Naive thymus-derived CD4-positive, alpha-beta T cell (primary cell): Measurements from ENCODE around the gene SERPINA6. TPM values are rescaled to one million over a fixed set of nuclear protein-coding genes. Genes with fewer than 3 reads are reported as not detected.

ENCODE experiments used
- ATAC-seq: fragments of 150-1000 bp; cut with Tn5 transposase; 2 replicates; pipeline ENCODE4 v1.10.0; 2021; ENCODE audit warnings: mild to moderate bottlenecking, moderate library complexity
- CTCF ChIA-PET: fragments of 350-600 bp; sonication (Branson Sonifier 250); formaldehyde crosslinking; loops from one replicate; lab custom pipeline; 2021; ENCODE audit warnings: antibody characterized with exemption; lab: Charles Lee
- POLR2A ChIA-PET: fragments of 350-600 bp; sonication (Branson Sonifier 250); formaldehyde crosslinking; loops from one replicate; lab custom pipeline; 2021; ENCODE audit warnings: antibody characterized with exemption, inconsistent platforms; lab: Charles Lee
- DNase-seq, 9 donors: peaks; one replicate each; pipeline versions ENCODE4 v3.0.0 to v3.0.0-alpha.2; 2020 to 2022; ENCODE audit warnings: mixed read lengths in 1 of 9
- H3K27ac ChIP-seq: one replicate; pipeline ENCODE4 v1.7.0; 2013; ENCODE audit warnings: mild to moderate bottlenecking, low read depth, low read length, moderate library complexity
- H3K27me3 ChIP-seq, 2 donors: one replicate each; pipeline ENCODE4 v1.7.0; 2013; ENCODE audit warnings: low read length in 2 of 2, mild to moderate bottlenecking in 2 of 2, moderate library complexity in 2 of 2; ENCODE audit not compliant: control insufficient read depth in 2 of 2, insufficient read depth in 2 of 2
- H3K36me3 ChIP-seq, 3 experiments: 1 replicate in 2 of 3; 2 replicates in 1 of 3; pipeline ENCODE4 v1.7.0; 2013; ENCODE audit warnings: low read length in 3 of 3, mild to moderate bottlenecking in 3 of 3, moderate library complexity in 1 of 3; ENCODE audit not compliant: insufficient read depth in 3 of 3, control insufficient read depth in 2 of 3
- H3K4me1 ChIP-seq, 2 donors: one replicate each; pipeline ENCODE4 v1.7.0; 2013; ENCODE audit warnings: low read length in 2 of 2, mild to moderate bottlenecking in 2 of 2, moderate library complexity in 1 of 2; ENCODE audit not compliant: control insufficient read depth in 2 of 2, insufficient read depth in 2 of 2
- H3K4me3 ChIP-seq: 2 replicates; pipeline ENCODE4 v1.7.0; 2013; ENCODE audit warnings: mild to moderate bottlenecking, low read length
- H3K9me3 ChIP-seq, 3 experiments: 1 replicate in 2 of 3; 2 replicates in 1 of 3; pipeline ENCODE4 v1.7.0; 2013; ENCODE audit warnings: low read length in 3 of 3; ENCODE audit not compliant: control insufficient read depth in 2 of 3
- H3K27ac Mint-ChIP-seq, 9 donors: one replicate each; pipeline ENCODE4 v1.8.0; 2020 to 2022; ENCODE audit warnings: mixed read lengths in 9 of 9, mild to moderate bottlenecking in 8 of 9, moderate library complexity in 5 of 9, inconsistent platforms in 2 of 9
- H3K27me3 Mint-ChIP-seq, 5 donors: one replicate each; pipeline ENCODE4 v1.8.0; 2021 to 2022; ENCODE audit warnings: mixed read lengths in 5 of 5, mild to moderate bottlenecking in 1 of 5
- H3K36me3 Mint-ChIP-seq, 5 donors: one replicate each; pipeline ENCODE4 v1.8.0; 2020 to 2022; ENCODE audit warnings: mixed read lengths in 5 of 5, mild to moderate bottlenecking in 3 of 5, inconsistent platforms in 1 of 5
- H3K4me1 Mint-ChIP-seq, 7 donors: one replicate each; pipeline ENCODE4 v1.8.0; 2020 to 2022; ENCODE audit warnings: mixed read lengths in 7 of 7, mild to moderate bottlenecking in 3 of 7, inconsistent platforms in 1 of 7
- H3K4me3 Mint-ChIP-seq, 10 donors: one replicate each; pipeline ENCODE4 v1.8.0; 2020 to 2022; ENCODE audit warnings: mild to moderate bottlenecking in 10 of 10, mixed read lengths in 10 of 10, moderate library complexity in 6 of 10, inconsistent platforms in 2 of 10
- H3K9me3 Mint-ChIP-seq, 11 donors: one replicate each; pipeline ENCODE4 v1.8.0; 2020 to 2022; ENCODE audit warnings: mixed read lengths in 11 of 11, mild to moderate bottlenecking in 4 of 11, inconsistent platforms in 1 of 11, moderate library complexity in 1 of 11
- intact Hi-C, 2 donors: fragments of 100-400 bp; cut with micrococcal nuclease; formaldehyde crosslinking; loops; one replicate each; pipeline ENCODE4 v1.15.1; 2023
- polyA plus RNA-seq, 2 donors: library from polyadenylated mRNA; unstranded; fragments of 300-500 nt; fragmentation: Illumina TruSeq; gene quantifications; one replicate each; pipeline ENCODE4 v1.2.3, GENCODE V29; 2021
- total RNA-seq, 6 experiments: library from RNA in 5 of 6; stranded (reverse) in 5 of 6; gene quantifications; 1 replicate in 5 of 6; 2 replicates in 1 of 6; pipeline ENCODE4 v1.2.3 and lab custom pipeline; 2021 to 2026

The SERPINA6 gene
- total and polyA plus RNA-seq, 7 experiments from 2014 or later: not detected

- H3K4me3 ChIP-seq: no peak overlapping the region
- H3K4me1 ChIP-seq: no peaks in the 10 kb centered on the region
- DNase-seq: no peak
- H3K4me3 Mint-ChIP-seq: no peak overlapping the region
- ChIA-PET CTCF (no interaction called here), POLR2A (no interaction called here)
- H3K27me3 Mint-ChIP-seq: peaks cover 18 to 53% (median 44%) of the 10 kb centered on the region in 5 donors
- H3K36me3 ChIP-seq: no peaks in the 10 kb centered on the region
- no peak overlapping the region for H3K27ac Mint-ChIP-seq
- intact Hi-C loops: no loop called here
- ATAC-seq: no peak
- no peak overlapping the region for H3K27ac ChIP-seq
- peaks cover 0 to 11% (median 0%) of the 10 kb centered on the region in 11 donors for H3K9me3 Mint-ChIP-seq
- no peaks in the 10 kb centered on the region for H3K9me3 ChIP-seq
- H3K4me1 Mint-ChIP-seq: peaks cover 0 to 7% (median 0%) of the 10 kb centered on the region in 7 donors
- no peaks in the 10 kb centered on the region for H3K36me3 Mint-ChIP-seq
- no peaks in the 10 kb centered on the region for H3K27me3 ChIP-seq
Measured at GRCh38 chr14:94338023-94338422, 14.9 kb upstream of the SERPINA6 start.

DNA sequence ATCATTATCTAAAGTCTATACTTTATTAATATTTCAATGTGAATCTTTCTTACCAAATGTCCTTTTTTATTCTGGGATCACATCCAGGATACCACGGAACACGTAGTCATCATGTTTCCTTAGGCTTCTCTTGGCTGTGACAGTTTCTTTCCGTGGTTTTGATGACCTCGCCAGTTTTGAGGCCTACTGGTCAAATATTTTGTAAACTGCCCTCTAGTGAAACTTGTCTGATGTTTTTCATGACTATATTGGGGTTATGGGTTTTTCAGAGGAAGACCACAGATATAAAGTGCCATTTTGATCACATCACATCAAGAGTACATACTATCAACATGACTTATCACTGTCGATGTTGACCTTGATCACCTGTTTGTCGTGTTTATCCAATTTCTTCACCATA is 14.1 kb upstream of the SERPINA6 start:
- H3K27ac ChIP-seq: no peak overlapping the region
- peaks cover 0 to 7% (median 0%) of the 10 kb centered on the region in 7 donors for H3K4me1 Mint-ChIP-seq
- H3K36me3 ChIP-seq: no peaks in the 10 kb centered on the region
- ChIA-PET CTCF (no interaction called here), POLR2A (no interaction called here)
- peaks cover 25 to 53% (median 44%) of the 10 kb centered on the region in 5 donors for H3K27me3 Mint-ChIP-seq
- no peaks in the 10 kb centered on the region for H3K36me3 Mint-ChIP-seq
- no peak overlapping the region for H3K27ac Mint-ChIP-seq
- no peak for ATAC-seq
- H3K27me3 ChIP-seq: no peaks in the 10 kb centered on the region
- H3K4me3 Mint-ChIP-seq: no peak overlapping the region
- no peak for DNase-seq
- H3K9me3 Mint-ChIP-seq: peaks cover 0 to 11% (median 0%) of the 10 kb centered on the region in 11 donors
- H3K9me3 ChIP-seq: no peaks in the 10 kb centered on the region
- intact Hi-C loops: no loop called here
- no peaks in the 10 kb centered on the region for H3K4me1 ChIP-seq
- no peak overlapping the region for H3K4me3 ChIP-seq

DNA sequence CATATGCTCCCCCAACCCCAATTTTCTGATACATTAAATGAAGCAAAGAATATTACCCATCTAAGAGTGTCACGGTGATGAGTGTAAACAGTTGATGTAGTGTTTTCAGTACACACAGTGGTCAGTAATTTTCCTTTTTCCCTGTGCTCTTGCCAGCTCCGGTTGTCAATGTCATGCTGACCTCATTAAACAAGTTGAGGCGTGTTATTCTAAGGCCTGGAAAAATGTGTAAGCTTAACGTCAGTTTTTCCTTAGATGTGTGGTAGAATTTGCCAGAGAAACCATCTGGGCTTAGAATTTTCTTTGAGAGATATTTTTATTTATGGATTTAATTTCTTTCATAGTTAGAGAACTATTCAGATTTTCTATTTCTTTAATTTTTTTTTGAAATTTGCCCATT is 11.7 kb upstream of the SERPINA6 start:
- no peak overlapping the region for H3K4me3 ChIP-seq
- no peaks in the 10 kb centered on the region for H3K4me1 Mint-ChIP-seq
- H3K4me3 Mint-ChIP-seq: no peak overlapping the region
- H3K4me1 ChIP-seq: no peaks in the 10 kb centered on the region
- DNase-seq: no peak
- no peak overlapping the region for H3K27ac ChIP-seq
- H3K9me3 Mint-ChIP-seq: peaks cover 0 to 2% (median 0%) of the 10 kb centered on the region in 11 donors
- H3K36me3 ChIP-seq: no peaks in the 10 kb centered on the region
- ATAC-seq: no peak
- H3K36me3 Mint-ChIP-seq: no peaks in the 10 kb centered on the region
- H3K27me3 Mint-ChIP-seq: peaks cover 15 to 32% (median 25%) of the 10 kb centered on the region in 5 donors
- ChIA-PET CTCF (no interaction called here), POLR2A (no interaction called here)
- H3K27me3 ChIP-seq: no peaks in the 10 kb centered on the region
- H3K9me3 ChIP-seq: no peaks in the 10 kb centered on the region
- H3K27ac Mint-ChIP-seq: no peak overlapping the region
- intact Hi-C loops: no loop called here

- H3K4me1 Mint-ChIP-seq: no peaks in the 10 kb centered on the region
- DNase-seq: no peak
- Histone ChIP-seq H3K4me3 (no peak overlapping the region), H3K36me3 (no peaks in the 10 kb centered on the region), H3K27ac (no peak overlapping the region), H3K27me3 (no peaks in the 10 kb centered on the region), H3K4me1 (no peaks in the 10 kb centered on the region), H3K9me3 (no peaks in the 10 kb centered on the region)
- ChIA-PET POLR2A (no interaction called here), CTCF (no interaction called here)
- peaks cover 14 to 38% (median 21%) of the 10 kb centered on the region in 5 donors for H3K27me3 Mint-ChIP-seq
- intact Hi-C loops: no loop called here
- H3K27ac Mint-ChIP-seq: no peak overlapping the region
- ATAC-seq: no peak
- H3K4me3 Mint-ChIP-seq: no peak overlapping the region
- peaks cover 0 to 5% (median 0%) of the 10 kb centered on the region in 11 donors for H3K9me3 Mint-ChIP-seq
- H3K36me3 Mint-ChIP-seq: no peaks in the 10 kb centered on the region
Measured at GRCh38 chr14:94332587-94332986, 9.5 kb upstream of the SERPINA6 start.

GRCh38 chr14:94332063-94332583 is 9.0 kb upstream of the SERPINA6 start:
- H3K4me3 Mint-ChIP-seq: no peak overlapping the region
- no peaks in the 10 kb centered on the region for H3K4me1 Mint-ChIP-seq
- no peak overlapping the region for H3K27ac ChIP-seq
- DNase-seq (no peak), ATAC-seq (no peak)
- no peak overlapping the region for H3K27ac Mint-ChIP-seq
- intact Hi-C loops: no loop called here
- H3K27me3 Mint-ChIP-seq: peaks cover 14 to 40% (median 21%) of the 10 kb centered on the region in 5 donors
- H3K9me3 ChIP-seq: no peaks in the 10 kb centered on the region
- H3K36me3 Mint-ChIP-seq: no peaks in the 10 kb centered on the region
- POLR2A ChIA-PET: no interaction called here
- no peaks in the 10 kb centered on the region for H3K36me3 ChIP-seq
- H3K4me1 ChIP-seq: no peaks in the 10 kb centered on the region
- H3K27me3 ChIP-seq: no peaks in the 10 kb centered on the region
- H3K4me3 ChIP-seq: no peak overlapping the region
- H3K9me3 Mint-ChIP-seq: peaks cover 0 to 5% (median 0%) of the 10 kb centered on the region in 11 donors
- CTCF ChIA-PET: no interaction called here

- CTCF ChIA-PET: no interaction called here
- H3K9me3 Mint-ChIP-seq: peaks cover 0 to 9% (median 0%) of the 10 kb centered on the region in 11 donors
- H3K27ac Mint-ChIP-seq: no peak overlapping the region
Measured at GRCh38 chr14:94331462-94331861, 8.3 kb upstream of the SERPINA6 start.

DNA sequence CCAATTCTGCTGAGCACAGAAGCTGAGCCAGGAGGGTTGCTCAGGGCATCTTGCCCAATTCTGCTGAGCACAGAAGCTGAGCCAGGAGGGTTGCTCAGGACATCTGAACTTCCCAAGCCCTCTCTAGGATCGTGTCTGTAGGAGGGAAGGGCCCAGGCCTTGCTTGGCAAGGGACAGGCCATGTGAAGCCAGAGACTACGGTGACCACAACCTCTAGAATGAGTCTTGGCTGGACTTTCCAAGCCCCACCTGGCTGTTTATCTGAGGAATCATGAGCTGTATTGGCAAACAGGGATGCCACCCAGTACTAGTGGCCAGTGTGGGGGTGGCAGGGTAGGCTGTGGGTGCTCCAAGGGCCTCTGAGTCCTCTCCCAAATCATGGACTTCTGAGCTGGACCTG is 7.7 kb upstream of the SERPINA6 start:
- peaks cover 10 to 43% (median 24%) of the 10 kb centered on the region in 5 donors for H3K27me3 Mint-ChIP-seq
- no peaks in the 10 kb centered on the region for H3K4me1 Mint-ChIP-seq
- no peaks in the 10 kb centered on the region for H3K9me3 ChIP-seq
- no peaks in the 10 kb centered on the region for H3K4me1 ChIP-seq
- H3K4me3 Mint-ChIP-seq: no peak overlapping the region
- H3K27ac Mint-ChIP-seq: no peak overlapping the region
- H3K36me3 ChIP-seq: no peaks in the 10 kb centered on the region
- no peak overlapping the region for H3K4me3 ChIP-seq
- H3K9me3 Mint-ChIP-seq: peaks cover 0 to 11% (median 0%) of the 10 kb centered on the region in 11 donors
- no peak for ATAC-seq
- no peak for DNase-seq
- H3K27ac ChIP-seq: no peak overlapping the region
- ChIA-PET CTCF (no interaction called here), POLR2A (no interaction called here)
- intact Hi-C loops: no loop called here
- no peaks in the 10 kb centered on the region for H3K27me3 ChIP-seq
- no peaks in the 10 kb centered on the region for H3K36me3 Mint-ChIP-seq

More at GRCh38 chr14:94331462-94331861, 8.3 kb upstream of the SERPINA6 start:
- H3K27ac ChIP-seq: no peak overlapping the region
- H3K9me3 ChIP-seq: no peaks in the 10 kb centered on the region
- no peak overlapping the region for H3K4me3 Mint-ChIP-seq
- no peaks in the 10 kb centered on the region for H3K4me1 ChIP-seq
- no peak for DNase-seq
- POLR2A ChIA-PET: no interaction called here
- no peaks in the 10 kb centered on the region for H3K36me3 ChIP-seq
- no peaks in the 10 kb centered on the region for H3K36me3 Mint-ChIP-seq
- intact Hi-C loops: no loop called here
- no peak for ATAC-seq
- no peak overlapping the region for H3K4me3 ChIP-seq
- peaks cover 14 to 42% (median 21%) of the 10 kb centered on the region in 5 donors for H3K27me3 Mint-ChIP-seq
- no peaks in the 10 kb centered on the region for H3K4me1 Mint-ChIP-seq
- H3K27me3 ChIP-seq: no peaks in the 10 kb centered on the region
